GM13977 (cell line): ENCODE data around the gene SIDT2.

Experiments
- DNase-seq: peaks from one replicate; pipeline ENCODE4 v3.0.0; 2012; ENCODE audit warnings: low spot score
- in situ Hi-C: fragments of 300-500 bp; cut with MboI; formaldehyde crosslinking; loops from one replicate; pipeline ENCODE4 v1.12.0; 2022; ENCODE audit warnings: low sequenced_read_pairs, low pct_unique_long_range_greater_than_20kb, mixed read lengths, inconsistent platforms; ENCODE audit not compliant: unreplicated experiment
- TF ChIP-seq, protein P1 (sequence below): IDR thresholded peaks from 2 replicates; pipeline ENCODE4 v1.5.1; 2012; ENCODE audit warnings: mild to moderate bottlenecking, control low read depth; ENCODE audit not compliant: insufficient read depth; ENCODE audit errors: extremely low read depth, missing control alignments

SIDT2 gene

DNA sequence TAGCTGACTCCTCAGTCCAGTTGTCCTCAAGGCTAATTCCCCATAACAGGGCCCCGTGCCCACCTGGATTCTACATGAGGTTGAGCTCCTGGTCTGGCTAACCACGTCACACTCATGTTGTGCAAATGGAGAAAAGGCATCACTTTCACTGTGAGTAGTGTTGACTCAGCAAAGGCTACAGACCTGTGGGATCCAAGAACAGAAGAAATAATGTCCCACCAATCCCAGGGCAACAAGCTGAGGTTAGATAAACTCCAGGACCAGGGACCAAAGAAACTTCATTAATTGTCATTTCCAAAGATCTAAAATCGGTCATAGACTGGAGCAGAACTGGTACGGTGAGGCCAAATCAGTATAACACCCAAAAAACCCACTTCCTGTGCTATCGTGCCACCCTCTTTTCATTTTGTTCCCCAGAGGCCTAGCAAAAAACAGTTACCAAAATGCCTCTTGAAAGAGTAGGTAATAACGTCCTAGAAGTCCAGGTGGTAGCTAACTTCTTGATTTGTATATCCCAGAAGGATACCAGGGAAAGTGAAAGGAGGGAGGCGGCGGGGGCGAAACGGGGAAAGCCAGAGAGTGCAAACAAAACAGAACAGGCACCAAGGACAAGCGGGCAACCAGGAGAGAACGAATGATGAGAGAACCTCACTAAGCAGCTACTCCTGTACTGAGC, 51.9 kb downstream of the SIDT2 start:
- TF ChIP-seq, protein P1, sequence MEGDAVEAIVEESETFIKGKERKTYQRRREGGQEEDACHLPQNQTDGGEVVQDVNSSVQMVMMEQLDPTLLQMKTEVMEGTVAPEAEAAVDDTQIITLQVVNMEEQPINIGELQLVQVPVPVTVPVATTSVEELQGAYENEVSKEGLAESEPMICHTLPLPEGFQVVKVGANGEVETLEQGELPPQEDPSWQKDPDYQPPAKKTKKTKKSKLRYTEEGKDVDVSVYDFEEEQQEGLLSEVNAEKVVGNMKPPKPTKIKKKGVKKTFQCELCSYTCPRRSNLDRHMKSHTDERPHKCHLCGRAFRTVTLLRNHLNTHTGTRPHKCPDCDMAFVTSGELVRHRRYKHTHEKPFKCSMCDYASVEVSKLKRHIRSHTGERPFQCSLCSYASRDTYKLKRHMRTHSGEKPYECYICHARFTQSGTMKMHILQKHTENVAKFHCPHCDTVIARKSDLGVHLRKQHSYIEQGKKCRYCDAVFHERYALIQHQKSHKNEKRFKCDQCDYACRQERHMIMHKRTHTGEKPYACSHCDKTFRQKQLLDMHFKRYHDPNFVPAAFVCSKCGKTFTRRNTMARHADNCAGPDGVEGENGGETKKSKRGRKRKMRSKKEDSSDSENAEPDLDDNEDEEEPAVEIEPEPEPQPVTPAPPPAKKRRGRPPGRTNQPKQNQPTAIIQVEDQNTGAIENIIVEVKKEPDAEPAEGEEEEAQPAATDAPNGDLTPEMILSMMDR, result no peak
- peak; percentile 53 for DNase-seq
- in situ Hi-C loops, result loop anchor here (10.0 kb wide), 1 partner anchor 64 kb away; the partner anchor contains the start of gene BACE1-AS

DNA sequence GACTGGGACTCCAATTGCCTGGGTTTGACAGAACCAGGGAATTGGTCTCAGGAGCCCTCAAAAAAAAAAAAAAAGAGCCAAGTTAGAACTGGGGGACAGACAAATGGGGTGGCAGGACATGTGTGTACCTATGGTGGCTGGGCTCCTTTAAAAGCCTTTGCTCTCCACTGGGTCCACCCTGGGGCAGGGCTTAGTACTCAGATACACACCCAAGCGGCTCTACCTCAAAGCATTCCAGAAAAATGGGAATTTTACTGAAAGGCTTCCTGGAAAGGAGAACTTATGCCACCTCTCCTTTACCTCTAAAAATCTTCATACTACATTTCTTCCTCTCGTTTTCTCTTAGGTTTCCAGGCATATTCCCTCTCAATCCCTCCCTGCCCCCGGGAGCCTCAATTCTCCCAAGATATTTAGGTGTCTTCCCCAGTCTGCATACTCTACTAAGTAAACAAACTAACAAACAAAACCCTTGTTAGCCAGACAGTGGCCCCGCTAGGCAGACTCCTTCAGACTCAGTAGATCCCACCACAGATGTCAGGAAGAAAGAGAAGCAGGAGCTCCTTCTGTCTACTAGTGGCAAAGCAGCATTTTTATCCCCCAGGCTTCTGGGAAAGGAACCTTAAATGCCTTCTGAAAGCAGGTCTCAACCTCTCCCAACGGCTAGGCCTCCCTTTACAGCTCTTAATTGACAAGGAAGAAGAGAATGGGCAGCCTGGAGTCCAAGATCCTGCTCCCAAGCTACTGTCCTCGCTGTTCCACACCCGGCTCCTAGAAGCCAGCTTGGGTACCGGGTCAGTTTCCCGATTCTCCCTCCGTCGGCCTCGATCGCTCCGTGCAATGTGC, 52.7 kb downstream of the SIDT2 start:
- TF ChIP-seq, protein P1, result no peak
- no peak for DNase-seq
- in situ Hi-C loops, result loop anchor here (10.0 kb wide), 1 partner anchor 64 kb away; the partner anchor contains the start of gene BACE1-AS

DNA sequence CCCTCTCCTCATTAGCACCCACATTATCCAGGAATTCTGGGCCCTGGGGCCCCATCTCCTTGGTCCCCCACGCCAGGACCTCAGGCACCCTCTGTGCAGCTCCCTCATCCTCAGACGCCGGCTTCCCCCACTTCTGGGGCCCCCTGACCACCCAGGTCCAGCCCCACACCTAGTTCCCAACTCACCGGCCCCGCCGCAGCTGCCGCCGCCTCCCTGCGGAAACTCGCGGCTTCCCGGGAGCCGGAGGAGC, 53.2 kb downstream of the SIDT2 start, which contains the start of gene PCSK7:
PCSK7 (minus strand) TSS at position 232 of the 250 bp plus-strand sequence. CDS start 2,229 bp downstream, outside the sequence.
- TF ChIP-seq, protein P1, result no peak
- no peak for DNase-seq
- in situ Hi-C loops, result loop anchor here (10.0 kb wide), 1 partner anchor 63 kb away; the partner anchor contains the start of gene BACE1-AS

DNA sequence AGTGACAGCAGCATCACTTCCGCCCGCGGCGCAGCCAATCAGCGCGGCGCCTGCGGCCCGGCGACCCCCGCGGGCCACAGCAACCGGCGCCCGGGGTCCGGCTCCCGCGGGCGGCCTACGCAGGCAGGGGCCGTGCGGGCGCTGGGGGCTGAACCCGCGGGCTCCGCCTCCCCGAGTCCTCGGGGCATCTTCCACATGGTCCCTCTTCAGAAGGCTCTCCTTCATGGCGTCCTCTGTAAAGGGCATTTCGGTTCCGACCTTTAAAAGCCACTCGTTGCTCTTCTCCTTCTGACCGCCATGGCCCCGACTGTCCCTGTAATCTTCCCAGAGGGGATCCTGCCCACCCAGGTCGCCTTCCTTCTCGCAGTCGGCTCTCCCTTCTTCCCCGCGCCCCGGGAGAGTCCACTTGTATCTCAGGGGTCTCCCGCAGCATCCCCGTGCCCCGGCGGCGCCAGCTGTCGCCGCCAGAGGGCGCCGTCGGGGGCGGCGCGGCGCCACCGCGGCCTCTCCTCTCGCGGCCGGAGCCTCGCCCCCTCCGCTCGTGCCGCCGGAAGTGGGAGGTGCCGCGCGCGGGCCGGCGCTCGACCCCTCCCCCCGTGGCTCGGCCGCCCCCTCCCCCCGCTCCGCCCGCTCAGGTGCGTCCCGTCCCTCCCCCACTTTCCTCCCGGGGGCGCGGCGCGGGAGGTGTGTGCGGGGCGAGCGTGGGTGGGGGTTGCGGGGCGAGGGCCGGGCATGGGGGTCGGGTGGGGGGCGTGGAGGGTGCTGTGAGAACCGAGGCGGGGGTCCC, 53.7 kb downstream of the SIDT2 start, which contains the start of gene RNF214:
RNF214 (plus strand) TSS at position 580 of the 787 bp plus-strand sequence. CDS start 1,602 bp downstream, outside the sequence.
- in situ Hi-C loops, result loop anchor here (10.0 kb wide), 1 partner anchor 63 kb away; the partner anchor contains the start of gene BACE1-AS
- TF ChIP-seq, protein P1, result peak; percentile 96
- peak; percentile 99 for DNase-seq

DNA sequence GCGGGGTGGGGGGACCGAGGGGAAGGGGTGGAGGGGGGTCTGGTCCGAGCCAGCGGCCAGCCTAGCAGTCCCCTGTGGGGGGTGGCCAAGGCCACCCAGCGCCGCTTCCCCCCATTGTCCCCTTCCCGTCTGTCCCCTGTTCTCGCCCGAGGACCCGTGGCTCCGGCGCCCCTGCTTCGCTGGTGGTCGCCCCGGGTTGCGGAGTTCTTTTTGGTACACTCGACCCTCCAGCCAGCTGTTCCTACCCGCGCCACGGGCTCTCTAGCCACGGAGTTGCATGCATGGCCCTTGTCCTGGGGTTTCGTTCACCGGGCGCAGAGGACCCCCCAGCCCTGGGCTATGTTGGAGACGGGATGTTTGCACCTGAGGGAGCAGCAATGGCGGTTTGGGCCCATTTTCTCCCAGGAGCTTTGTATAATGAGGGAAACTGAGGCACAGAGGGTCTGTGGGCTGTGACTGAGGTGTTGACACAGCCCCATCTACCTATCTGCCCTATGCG, 54.4 kb downstream of the SIDT2 start:
- TF ChIP-seq, protein P1, result no peak
- in situ Hi-C loops, result loop anchor here (10.0 kb wide), 1 partner anchor 62 kb away; the partner anchor contains the start of gene BACE1-AS
- peak; percentile 67 for DNase-seq

DNA sequence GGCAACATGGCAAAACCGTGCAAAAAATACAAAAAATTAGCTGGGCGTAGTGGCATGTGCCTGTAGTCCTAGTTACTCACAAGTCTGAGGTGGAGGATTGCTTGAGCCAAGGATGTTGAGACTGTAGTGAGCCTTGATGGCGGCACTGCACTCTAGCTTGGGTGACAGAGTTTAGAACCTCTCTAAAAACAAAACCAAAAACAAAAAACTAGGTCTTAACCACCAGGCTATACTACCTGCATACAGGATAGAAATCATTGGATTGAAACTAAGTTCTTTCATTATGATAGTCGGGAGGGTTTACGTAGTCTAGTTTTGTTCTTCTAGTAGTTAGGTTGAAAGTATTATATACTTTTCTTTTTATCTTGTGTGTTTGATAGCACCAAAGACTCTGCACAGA, 59.7 kb downstream of the SIDT2 start:
- in situ Hi-C loops, result loop anchor here (10.0 kb wide), 1 partner anchor 57 kb away; the partner anchor contains the start of gene BACE1-AS
- DNase-seq, result no peak
- TF ChIP-seq, protein P1, result no peak
